CD1c-positive myeloid dendritic cell (primary cell): ENCODE results near the gene HSPA1B.
"Not testable (repeated sequence)": the region's sequence is repeated elsewhere in the genome, so short reads cannot be mapped to it uniquely, and the experiment has no call there.

Experiments used
- DNase-seq: peaks from one replicate; pipeline ENCODE4 v3.0.0-alpha.2; 2016; ENCODE audit errors: extremely low spot score

HSPA1B gene

GRCh38 chr6:31826793-31827285, 699 bp upstream of the HSPA1B start:
- DNase-seq, result no peak

GRCh38 chr6:31829633-31830283, 2.2 kb downstream of the HSPA1B start:
- peak; percentile 70 for DNase-seq

DNA sequence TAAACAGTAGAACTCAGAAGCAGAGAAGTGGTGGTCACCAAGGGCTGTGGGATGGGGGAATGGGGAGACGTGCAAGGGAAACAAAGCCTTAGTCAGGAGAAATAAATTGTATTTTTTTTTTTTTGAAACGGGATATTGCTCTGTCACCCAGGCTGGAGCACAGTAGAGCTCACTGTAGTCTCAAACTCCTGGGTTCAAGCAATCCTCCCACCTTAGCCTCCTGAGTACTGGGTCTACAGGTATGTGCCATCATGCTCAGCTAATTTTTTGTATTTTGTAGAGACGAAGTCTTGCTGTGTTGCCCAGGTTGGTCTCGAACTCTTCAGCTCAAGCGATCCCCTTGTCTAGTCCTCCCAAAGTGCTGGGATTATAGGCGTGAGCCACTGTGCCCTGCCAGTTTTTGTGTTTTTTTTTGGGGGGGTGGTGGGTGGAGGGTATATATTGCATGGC, 3.4 kb downstream of the HSPA1B start:
- no peak for DNase-seq

GRCh38 chr6:31831350-31832215, 4.0 kb downstream of the HSPA1B start:
- DNase-seq, result peak; percentile 42

GRCh38 chr6:31834367-31835250, 7.1 kb downstream of the HSPA1B start:
- peak; percentile 86 for DNase-seq

DNA sequence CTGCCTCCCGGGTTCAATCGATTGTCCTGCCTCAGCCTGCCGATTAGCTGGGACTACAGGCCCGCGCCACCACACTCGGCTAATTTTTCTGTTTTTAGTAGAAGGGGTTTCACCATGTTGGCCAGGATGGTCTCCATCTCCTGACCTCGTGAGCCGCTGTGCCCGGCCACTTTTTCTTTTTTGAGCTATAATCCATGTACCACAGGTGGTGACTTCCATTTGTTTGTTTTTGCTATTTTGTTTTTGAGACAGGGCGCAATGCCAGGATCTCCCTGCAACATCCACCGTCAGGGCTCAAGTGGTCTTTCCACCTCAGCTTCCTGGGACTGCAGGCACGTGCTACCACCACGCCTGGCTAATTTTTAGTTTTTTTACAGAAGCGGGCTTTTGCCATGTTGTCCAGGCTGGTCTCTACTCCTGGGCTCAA, 8.5 kb downstream of the HSPA1B start:
- no peak for DNase-seq

DNA sequence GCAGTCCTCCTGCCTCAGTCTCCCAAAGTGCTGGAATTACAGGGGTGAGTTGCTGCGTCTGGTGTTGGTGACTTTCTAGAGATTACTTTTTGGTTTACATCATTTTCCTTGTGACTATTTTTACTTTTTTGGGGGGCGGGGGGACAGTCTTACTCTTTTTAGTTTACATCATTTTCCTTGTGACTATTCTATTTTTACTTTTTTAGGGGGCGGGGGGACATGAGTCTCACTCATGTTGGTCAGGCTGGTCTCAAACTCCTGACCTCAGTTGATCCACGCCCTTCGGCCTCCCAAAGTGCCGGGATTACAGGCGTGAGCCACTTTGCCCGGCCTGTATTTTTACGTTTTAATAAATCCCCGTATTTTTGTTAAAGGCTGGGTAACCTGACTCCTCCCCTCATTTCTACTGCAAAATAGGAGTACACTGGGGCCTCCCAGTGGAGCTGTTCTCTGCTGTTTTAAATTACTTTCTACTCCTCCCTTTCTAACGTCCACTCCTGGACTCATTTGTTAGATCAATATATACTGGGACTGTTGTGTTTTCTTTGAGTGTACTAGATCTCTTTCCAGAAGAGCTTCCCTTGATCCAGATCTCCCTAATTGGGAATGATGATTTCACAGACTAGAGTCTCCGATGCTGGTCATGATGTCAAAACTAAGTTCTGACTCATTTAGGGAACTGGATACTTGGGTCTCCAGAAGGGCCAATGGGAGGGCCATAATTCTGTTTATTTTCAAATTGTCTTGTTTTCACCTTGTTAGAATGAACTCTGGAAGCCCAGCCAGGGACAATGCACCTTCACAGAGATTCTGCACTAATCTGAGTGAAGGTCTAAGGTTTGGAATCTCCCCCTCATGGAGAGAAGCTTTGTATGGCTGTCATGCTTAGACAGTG, 9.2 kb downstream of the HSPA1B start:
- DNase-seq, result peak; percentile 65

- DNase-seq, result peak; percentile 1
Measured at GRCh38 chr6:31837369-31838113, 10.0 kb downstream of the HSPA1B start.

DNA sequence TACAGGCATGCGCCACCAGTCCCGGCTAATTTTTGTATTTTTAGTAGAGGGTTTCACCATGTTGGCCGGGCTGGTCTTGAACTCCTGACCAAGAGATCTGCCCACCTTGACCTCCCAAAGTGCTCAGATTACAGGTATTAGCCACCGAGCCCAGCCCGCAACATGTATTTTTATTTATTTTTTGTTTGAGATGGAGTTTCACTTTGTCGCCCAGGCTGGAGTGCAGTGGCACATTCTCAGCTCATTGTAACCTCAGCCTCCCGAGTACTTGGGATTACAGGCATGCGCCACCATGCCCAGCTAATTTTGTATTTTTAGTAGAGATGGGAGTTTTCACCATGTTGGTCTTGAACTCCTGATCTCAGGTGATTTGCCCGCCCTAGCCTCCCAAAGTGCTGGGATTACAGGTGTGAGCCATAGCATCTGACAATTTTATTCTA, 10.6 kb downstream of the HSPA1B start:
- not testable (repeated sequence) for DNase-seq

DNA sequence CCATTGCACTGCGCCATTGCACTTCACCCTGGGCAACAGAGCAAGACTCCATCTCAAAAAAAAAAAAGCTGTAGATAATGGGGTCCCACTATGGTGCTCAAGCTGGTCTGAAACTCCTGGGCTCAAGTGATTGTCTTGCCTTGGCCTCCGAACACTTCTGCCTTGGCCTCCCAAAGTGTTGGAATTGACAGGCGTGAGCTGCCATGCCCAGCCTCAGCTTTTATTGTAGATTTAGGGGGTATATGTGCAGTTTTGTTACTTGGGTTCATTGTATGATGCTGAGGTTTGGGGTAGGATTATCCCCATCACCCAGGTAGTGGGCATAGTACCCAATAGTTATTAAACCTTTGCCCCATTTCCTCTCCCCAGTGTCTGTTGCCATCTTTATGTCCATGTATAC, 11.4 kb downstream of the HSPA1B start:
- no peak for DNase-seq

- DNase-seq, result not testable (repeated sequence)
Measured at GRCh38 chr6:31839779-31840126, 12.2 kb downstream of the HSPA1B start.

GRCh38 chr6:31842053-31842452, 14.5 kb downstream of the HSPA1B start:
- DNase-seq, result no peak

DNA sequence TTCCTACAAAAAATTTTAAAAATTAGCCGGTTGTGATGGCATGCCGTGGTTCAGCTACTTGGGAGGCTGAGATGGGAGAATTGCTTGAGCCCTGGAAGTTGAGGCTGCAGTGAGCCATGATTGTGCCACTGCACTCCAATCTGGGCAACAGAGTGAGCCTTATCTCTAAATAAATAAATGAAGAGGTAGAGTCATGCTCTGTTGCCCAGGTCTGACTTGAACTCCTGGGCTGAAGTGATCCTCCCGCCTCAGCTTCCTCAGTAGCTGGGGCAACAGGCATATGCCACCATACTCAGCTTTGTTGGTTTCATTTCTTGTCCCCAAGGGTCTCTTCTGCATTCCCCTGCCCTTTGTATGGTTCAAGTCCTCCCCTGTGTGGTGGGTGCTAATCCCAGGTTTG, 17.0 kb downstream of the HSPA1B start:
- no peak for DNase-seq

DNA sequence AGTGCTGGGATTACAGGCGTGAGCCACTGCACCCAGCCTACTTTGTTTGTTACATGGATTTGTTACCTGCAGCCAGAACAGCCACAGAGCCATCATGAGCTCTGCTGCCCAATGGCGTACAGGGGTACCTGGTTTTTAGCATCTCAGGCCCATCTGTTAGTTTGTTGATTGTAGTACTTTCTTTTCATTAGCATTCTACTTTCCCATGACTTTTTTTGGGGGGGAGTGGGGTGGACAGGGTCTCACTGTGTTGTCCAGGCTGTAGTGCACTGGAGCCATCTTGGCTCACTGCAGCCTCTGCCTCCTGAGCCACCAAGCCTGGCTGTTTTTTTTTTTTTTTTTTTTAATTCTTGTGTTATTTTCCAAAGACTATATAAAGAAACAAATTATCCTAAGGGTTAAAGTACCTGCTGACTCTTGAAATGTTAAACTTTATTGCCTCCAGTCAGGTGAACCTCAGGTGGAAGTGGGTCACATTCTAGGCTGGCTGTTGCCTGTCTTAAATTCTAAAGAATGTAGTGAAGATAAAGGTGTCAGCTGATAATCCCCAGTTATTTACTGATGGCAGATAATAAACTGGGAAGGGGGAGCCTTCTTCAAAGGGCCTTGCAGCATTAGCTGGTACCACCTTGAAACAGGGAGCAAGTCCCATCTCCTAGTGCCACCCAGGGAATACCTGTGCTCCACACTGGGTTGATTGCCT, 19.9 kb downstream of the HSPA1B start:
- no peak for DNase-seq

DNA sequence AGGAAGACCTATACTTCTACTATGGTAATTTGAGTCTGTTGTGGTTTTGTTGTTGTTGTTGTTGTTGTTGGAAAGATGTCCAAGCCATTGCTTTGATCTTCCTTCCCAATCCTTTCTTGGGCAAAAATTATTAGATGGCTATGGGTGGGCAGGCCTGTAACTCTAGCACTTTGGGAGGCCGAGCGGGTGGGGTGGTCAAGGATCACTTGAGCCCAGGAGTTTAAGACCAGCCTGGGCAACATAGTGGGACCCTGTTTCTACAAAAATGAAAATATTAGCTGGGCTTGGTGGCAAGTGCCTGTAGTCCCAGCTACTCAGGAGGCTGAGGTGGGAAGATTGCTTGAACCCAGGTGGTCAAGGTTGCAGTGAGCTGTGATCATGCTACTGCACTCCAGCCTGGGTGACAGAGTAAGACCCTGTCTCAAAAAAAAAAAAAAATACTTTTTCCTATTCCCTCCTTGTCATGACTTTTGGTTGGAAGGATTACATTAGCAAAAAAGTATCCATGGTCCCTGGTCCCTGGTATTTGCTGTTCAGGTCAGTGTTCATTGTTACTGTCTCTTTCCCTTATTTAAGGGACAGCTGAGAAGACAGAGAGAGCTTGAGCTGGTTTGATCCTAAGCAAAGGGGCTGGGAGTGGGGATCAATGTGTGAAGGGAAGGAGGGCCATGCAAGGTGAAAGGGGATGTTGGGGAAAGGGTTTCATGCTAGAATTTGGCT, 23.4 kb downstream of the HSPA1B start:
- DNase-seq, result no peak

DNA sequence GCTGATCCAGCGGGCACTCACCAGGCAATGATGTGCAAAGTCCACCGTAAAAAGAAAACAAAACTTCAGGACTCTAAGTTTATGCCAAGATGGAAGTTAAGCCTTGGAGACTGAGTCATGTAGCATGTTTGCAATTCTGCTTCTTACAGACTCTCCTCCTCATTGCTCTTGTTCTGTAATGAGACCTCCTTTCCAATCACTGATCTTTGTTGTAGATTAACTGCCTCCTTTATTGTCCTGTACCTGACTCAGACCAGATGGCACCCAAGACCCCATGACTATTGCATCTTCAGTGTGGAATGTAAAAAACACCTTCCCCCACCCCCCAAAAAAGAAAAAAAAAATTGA, 23.9 kb downstream of the HSPA1B start:
- no peak for DNase-seq

- not testable (repeated sequence) for DNase-seq
Measured at GRCh38 chr6:31851980-31852718, 24.6 kb downstream of the HSPA1B start.

DNA sequence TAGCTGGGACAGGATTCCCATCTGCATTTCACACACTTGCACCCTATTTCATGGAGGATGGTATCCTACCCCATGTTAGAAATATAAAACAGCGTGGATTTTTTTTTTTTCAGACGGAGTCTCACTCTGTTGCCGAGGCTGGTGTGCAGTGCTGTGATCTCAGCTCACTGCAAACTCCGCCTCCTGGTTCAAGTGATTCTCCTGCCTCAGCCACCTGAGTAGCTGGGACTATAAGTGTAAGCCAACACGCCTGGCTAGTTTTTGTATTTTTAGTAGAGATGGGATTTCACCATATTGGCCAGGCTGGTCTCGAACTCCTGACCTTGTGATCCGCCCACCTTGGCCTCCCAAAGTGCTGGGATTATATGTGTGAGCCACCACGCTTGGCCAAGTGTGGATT, 30.2 kb downstream of the HSPA1B start:
- DNase-seq, result not testable (repeated sequence)
